GM12878 (cell line): ENCODE results near the gene ZNF775.

ENCODE experiments used
- CTCF ChIP-seq, 3 experiments: IDR thresholded peaks in 2 of 3; conservative IDR thresholded peaks in 1 of 3; 2 replicates each; pipeline ENCODE4 v1.5.1; 2011; ENCODE audit warnings: low read depth in 3 of 3, low read length in 3 of 3, mild to moderate bottlenecking in 3 of 3, control low read depth in 2 of 3, moderate library complexity in 2 of 3, inconsistent platforms in 1 of 3, mixed read lengths in 1 of 3; ENCODE audit not compliant: control insufficient read depth in 2 of 3, insufficient read depth in 1 of 3; ENCODE audit errors: extremely low read depth in 1 of 3
- EED ChIP-seq: sonication (generic); IDR thresholded peaks from 2 replicates; pipeline ENCODE4 v1.6.1; 2016; ENCODE audit warnings: antibody characterized with exemption, low read depth
- MAX ChIP-seq: IDR thresholded peaks from 2 replicates; pipeline ENCODE4 v1.6.1; 2012; ENCODE audit warnings: low read depth, low read length, improper control_type of control experiment
- POLR2A ChIP-seq: IDR thresholded peaks from 2 replicates; pipeline ENCODE4 v1.6.1; 2011; ENCODE audit warnings: low read depth, mild to moderate bottlenecking, low read length
- RAD21 ChIP-seq: IDR thresholded peaks from 2 replicates; pipeline ENCODE4 v1.6.1; 2011; ENCODE audit warnings: mild to moderate bottlenecking, low read depth, low read length, moderate library complexity; ENCODE audit not compliant: insufficient read depth
- RB1 ChIP-seq: fragments of 450-650 bp; formaldehyde crosslinking; IDR thresholded peaks from 2 replicates; pipeline ENCODE4 v1.6.1; 2017; ENCODE audit warnings: mild to moderate bottlenecking, borderline replicate concordance
- REST ChIP-seq: IDR thresholded peaks from 2 replicates; pipeline ENCODE4 v1.6.1; 2012; ENCODE audit warnings: mild to moderate bottlenecking, low read depth, low read length
- SREBF2 ChIP-seq: IDR thresholded peaks from 2 replicates; pipeline ENCODE4 v1.6.1; 2012; ENCODE audit warnings: mild to moderate bottlenecking, low read length

- no peak for TF ChIP-seq SREBF2
- no peak for TF ChIP-seq MAX
- no peak for TF ChIP-seq REST
- no peak for TF ChIP-seq CTCF (IDR thresholded peaks at IDR 0.05 in 2 of 3, conservative IDR thresholded peaks at IDR 0.05 in 1 of 3; ENCODE audit: control insufficient read depth in 2 of 3, extremely low read depth in 1 of 3, insufficient read depth in 1 of 3, low read depth in 3 of 3, low read length in 3 of 3)
- TF ChIP-seq RAD21 = no peak
- no peak for TF ChIP-seq RB1
- TF ChIP-seq POLR2A = no peak
- no peak for TF ChIP-seq EED
Measured at GRCh38 chr7:150388306-150388705, 9.2 kb downstream of the ZNF775 start.
